Transverse colon (tissue), 4 donors: Measurements from ENCODE around the gene SLC44A4. TPM values are rescaled to one million over a fixed set of nuclear protein-coding genes. Genes with fewer than 3 reads are reported as not detected.
"Not testable (repeated sequence)": the region's sequence is repeated elsewhere in the genome, so short reads cannot be mapped to it uniquely, and the experiment has no call there.

Source experiments
- DNase-seq: peaks from one replicate; pipeline ENCODE4 v3.0.0-alpha.2; 2019
- H3K27ac ChIP-seq, 4 donors: fragments of 200-600 bp; sonication (generic); 2 replicates each; pipeline ENCODE4 v1.5.1; 2016 to 2018; ENCODE audit warnings: inconsistent platforms in 4 of 4
- H3K27me3 ChIP-seq: fragments of 200-600 bp; sonication (generic); 2 replicates; pipeline ENCODE4 v1.5.1; 2017; ENCODE audit warnings: inconsistent platforms
- H3K36me3 ChIP-seq, 4 donors: fragments of 200-600 bp; sonication (generic); 2 replicates each; pipeline ENCODE4 v1.5.1; 2017 to 2019; ENCODE audit warnings: inconsistent platforms in 4 of 4
- H3K4me1 ChIP-seq, 4 donors: fragments of 200-600 bp; sonication (generic); 2 replicates each; pipeline ENCODE4 v1.5.1; 2017 to 2020; ENCODE audit warnings: inconsistent platforms in 4 of 4
- H3K4me3 ChIP-seq, 4 donors: fragments of 200-600 bp; sonication (generic); 1 replicate in 1 of 4; 2 replicates in 3 of 4; pipeline versions ENCODE4 v1.5.1 to v1.6.1; 2017 to 2019; ENCODE audit warnings: inconsistent platforms in 4 of 4
- H3K9me3 ChIP-seq, 2 donors: fragments of 200-600 bp; sonication (generic); 2 replicates each; pipeline ENCODE4 v1.5.1; 2017 to 2019; ENCODE audit warnings: inconsistent platforms in 2 of 2
- CTCF ChIP-seq, 5 experiments: fragments of 200-600 bp in 3 of 5; fragments of 450-650 bp in 2 of 5; sonication (generic) in 3 of 5; IDR thresholded peaks; 1 replicate in 2 of 5; 2 replicates in 3 of 5; pipeline ENCODE4 v1.5.1; 2016 to 2017; ENCODE audit warnings: antibody characterized with exemption in 5 of 5, inconsistent platforms in 3 of 5, mild to moderate bottlenecking in 2 of 5, moderate library complexity in 1 of 5
- EP300 ChIP-seq: sonication (generic); formaldehyde crosslinking; IDR thresholded peaks from one replicate; pipeline ENCODE4 v1.6.1; 2017; ENCODE audit warnings: antibody characterized with exemption, low read depth
- POLR2A ChIP-seq: fragments of 450-650 bp; IDR thresholded peaks from one replicate; pipeline ENCODE4 v1.6.1; 2016; ENCODE audit warnings: antibody characterized with exemption, mild to moderate bottlenecking, moderate library complexity
- POLR2AphosphoS5 ChIP-seq, 3 donors: sonication (generic); formaldehyde crosslinking; IDR thresholded peaks; one replicate each; pipeline ENCODE4 v1.6.1; 2016; ENCODE audit warnings: antibody characterized with exemption in 3 of 3
- WGBS, 2 donors: methylation state at CpG; one replicate each; pipeline ENCODE4 v1.1.5; 2018; ENCODE audit warnings: low coverage in 1 of 2; 5-methylcytosine and 5-hydroxymethylcytosine counted together
- in situ Hi-C, 4 donors: fragments of 200-750 bp; cut with MboI; loops; one replicate each; pipeline versions ENCODE4 v1.15.0 to v1.15.1; 2017; ENCODE audit warnings: low sequenced_read_pairs in 3 of 4, low pct_ligation_motif_present in 1 of 4, low pct_unique_long_range_greater_than_20kb in 1 of 4
- intact Hi-C: fragments of 100-400 bp; cut with DNase I; formaldehyde crosslinking; loops from one replicate; pipeline ENCODE4 v1.15.1; 2023; ENCODE audit warnings: low total_unique reads
- total RNA-seq, 4 donors: library from RNA; depleted of rRNA; stranded (reverse); fragments of >200 nt; gene quantifications; one replicate each; pipeline ENCODE4 v1.1.0, GENCODE V29; 2016

SLC44A4 gene
- total RNA-seq, 4 donors from 2014 or later = 149 to 734 (median 395) TPM

DNA sequence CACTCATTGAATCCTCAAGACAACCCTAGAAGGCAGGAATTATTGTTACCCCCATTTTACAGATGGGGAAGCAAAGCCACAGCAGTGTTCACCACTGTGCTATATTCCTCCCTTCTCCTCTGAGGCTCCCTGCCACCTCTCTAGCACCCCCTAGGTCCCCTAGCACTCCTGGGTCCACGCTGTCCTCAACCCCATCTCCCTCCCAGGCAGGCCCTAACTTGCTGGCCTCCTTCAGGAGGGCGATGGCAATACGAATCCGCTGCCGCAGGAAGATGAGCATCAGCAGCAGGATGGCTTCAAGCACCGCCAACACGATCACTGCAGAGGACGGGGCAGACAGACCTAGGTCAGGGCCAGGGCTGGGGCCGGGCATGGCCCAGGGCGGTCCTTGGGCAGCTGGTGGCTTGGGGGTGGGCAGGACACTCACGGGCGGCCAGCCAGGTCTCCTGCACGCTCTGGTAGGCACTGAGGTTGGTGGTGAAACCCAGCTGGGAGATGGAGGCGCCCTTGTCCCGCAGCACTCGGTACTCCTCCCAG lies 8.3 kb downstream of the SLC44A4 start:
- 85 to 90% methylated on average over 2 to 14 of the region's 16 CpGs for WGBS, 2 donors
- no peaks in the 10 kb centered on the region for H3K9me3 ChIP-seq
- no peak overlapping the region for H3K27ac ChIP-seq
- H3K36me3 ChIP-seq = peaks cover 0 to 4% (median 0%) of the 10 kb centered on the region in 4 donors
- DNase-seq = no peak
- H3K4me1 ChIP-seq = peaks cover 9 to 11% (median 10%) of the 10 kb centered on the region in 4 donors
- TF ChIP-seq POLR2A = no peak
- no peak for TF ChIP-seq CTCF (IDR thresholded peaks at IDR 0.05)
- TF ChIP-seq POLR2AphosphoS5 (IDR thresholded peaks at IDR 0.05) = no peak
- no peak for TF ChIP-seq EP300
- intact Hi-C loops = no loop called here
- H3K4me3 ChIP-seq = no peak overlapping the region
- H3K27me3 ChIP-seq = no peaks in the 10 kb centered on the region
- in situ Hi-C loops = no loop called here

DNA sequence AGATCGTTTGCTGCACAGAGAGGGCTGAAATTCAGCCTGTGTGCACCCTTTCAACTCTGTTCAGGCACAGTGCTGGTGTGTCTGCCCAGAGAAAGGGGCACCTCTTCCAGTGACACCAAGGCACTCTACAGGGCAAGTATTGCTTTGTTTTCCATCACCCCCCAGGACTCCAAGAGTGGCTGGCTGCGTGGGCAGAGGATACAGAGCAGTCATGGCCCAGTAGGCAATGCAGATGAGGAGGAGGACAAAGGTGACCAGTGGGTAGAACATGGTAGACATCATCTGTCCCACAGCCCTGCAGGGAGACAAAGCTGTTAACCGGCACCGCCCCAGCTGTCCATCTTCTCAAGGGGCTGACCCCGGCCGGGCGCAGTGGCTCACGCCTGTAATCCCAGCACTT lies 9.5 kb downstream of the SLC44A4 start:
- peaks cover 0 to 4% (median 0%) of the 10 kb centered on the region in 4 donors for H3K36me3 ChIP-seq
- DNase-seq = no peak

DNA sequence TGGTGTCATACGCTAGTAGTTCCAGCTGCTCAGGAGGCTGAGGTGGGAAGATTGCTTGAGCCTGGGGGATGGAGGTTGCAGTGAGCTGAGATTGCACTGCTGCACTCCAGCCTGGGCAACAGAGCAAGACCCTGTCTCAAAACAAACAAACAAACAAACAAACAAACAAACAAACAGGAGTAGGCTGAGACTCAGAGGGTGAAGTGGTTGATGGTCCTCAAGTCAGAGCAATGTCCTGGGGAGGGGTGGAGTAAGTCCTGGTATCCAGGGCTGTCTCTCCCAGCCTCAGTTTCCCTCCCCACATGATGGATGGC lies 10.2 kb downstream of the SLC44A4 start:
- H3K27me3 ChIP-seq, H3K27ac ChIP-seq, in situ Hi-C loops, H3K36me3 ChIP-seq, H3K9me3 ChIP-seq, H3K4me1 ChIP-seq, H3K4me3 ChIP-seq, DNase-seq, intact Hi-C loops: not testable (repeated sequence)
- 78 to 95% methylated on average over 1 of the region's 1 CpG for WGBS, 2 donors

More for the DNA sequence above, 9.5 kb downstream of the SLC44A4 start:
- no peak for TF ChIP-seq POLR2AphosphoS5 (IDR thresholded peaks at IDR 0.05)
- TF ChIP-seq POLR2A = no peak
- no peak for TF ChIP-seq EP300
- TF ChIP-seq CTCF (IDR thresholded peaks at IDR 0.05) = no peak
- Histone ChIP-seq H3K27me3 (no peaks in the 10 kb centered on the region), H3K27ac (no peak overlapping the region), H3K4me3 (no peak overlapping the region), H3K9me3 (no peaks in the 10 kb centered on the region), H3K4me1 (peaks cover 0 to 3% (median under 1%) of the 10 kb centered on the region in 4 donors)
- in situ Hi-C loops = no loop called here
- intact Hi-C loops = no loop called here
- 81% methylated on average over 8 of the region's 8 CpGs; no CpG with 5 or more reads in 1 of the 2 donors for WGBS, 2 donors

- H3K27ac ChIP-seq = no peak overlapping the region
- no peak overlapping the region for H3K4me3 ChIP-seq
- intact Hi-C loops = no loop called here
- in situ Hi-C loops = no loop called here
- 83% methylated on average over 21 of the region's 21 CpGs; no CpG with 5 or more reads in 1 of the 2 donors for WGBS, 2 donors
- H3K9me3 ChIP-seq = no peaks in the 10 kb centered on the region
- TF ChIP-seq CTCF (IDR thresholded peaks at IDR 0.05) (no peak), POLR2A (no peak), EP300 (no peak), POLR2AphosphoS5 (IDR thresholded peaks at IDR 0.05) (no peak)
- peaks cover 7 to 22% (median 10%) of the 10 kb centered on the region in 4 donors for H3K4me1 ChIP-seq
- H3K36me3 ChIP-seq = peaks cover 0 to 4% (median 0%) of the 10 kb centered on the region in 4 donors
- no peaks in the 10 kb centered on the region for H3K27me3 ChIP-seq
- DNase-seq = no peak
Observed at GRCh38 chr6:31865205-31866118, 13.3 kb downstream of the SLC44A4 start.
